ENCODE results near the gene FUT3.
A peak's percentile ranks its signal among the peaks of the same experiment; 100 is the strongest.
"Not testable (repeated sequence)": the region's sequence is repeated elsewhere in the genome, so short reads cannot be mapped to it uniquely, and the experiment has no call there.

FUT3 gene

GRCh38 chr19:5851302-5851701 lies at the start of gene FUT3:
Gene FUT3, minus strand, starts transcription at chr19:5851449.
- no peak for DNase-seq (ENCODE audit: low read depth)

DNA sequence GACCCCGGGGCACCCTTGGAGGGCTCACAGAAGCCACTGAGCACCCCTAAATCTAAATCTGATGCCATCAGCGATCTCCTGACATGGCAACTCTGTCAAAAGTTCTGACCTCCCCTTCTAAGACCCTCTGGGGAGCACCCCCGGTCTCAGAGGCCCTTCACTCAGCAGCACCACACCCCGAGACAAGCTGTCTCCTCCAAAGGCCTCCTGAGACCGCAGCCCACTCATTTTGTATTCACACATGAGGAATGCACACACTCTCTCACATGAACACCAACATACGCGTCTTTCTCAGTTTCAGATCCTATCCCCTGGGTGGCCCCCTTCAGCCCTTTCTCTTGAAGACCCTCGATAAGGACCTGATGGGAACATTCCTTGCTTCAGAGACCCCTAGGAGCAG lies 49.7 kb upstream of the FUT3 start:
- DNase-seq (ENCODE audit: low read depth), result no peak

DNA sequence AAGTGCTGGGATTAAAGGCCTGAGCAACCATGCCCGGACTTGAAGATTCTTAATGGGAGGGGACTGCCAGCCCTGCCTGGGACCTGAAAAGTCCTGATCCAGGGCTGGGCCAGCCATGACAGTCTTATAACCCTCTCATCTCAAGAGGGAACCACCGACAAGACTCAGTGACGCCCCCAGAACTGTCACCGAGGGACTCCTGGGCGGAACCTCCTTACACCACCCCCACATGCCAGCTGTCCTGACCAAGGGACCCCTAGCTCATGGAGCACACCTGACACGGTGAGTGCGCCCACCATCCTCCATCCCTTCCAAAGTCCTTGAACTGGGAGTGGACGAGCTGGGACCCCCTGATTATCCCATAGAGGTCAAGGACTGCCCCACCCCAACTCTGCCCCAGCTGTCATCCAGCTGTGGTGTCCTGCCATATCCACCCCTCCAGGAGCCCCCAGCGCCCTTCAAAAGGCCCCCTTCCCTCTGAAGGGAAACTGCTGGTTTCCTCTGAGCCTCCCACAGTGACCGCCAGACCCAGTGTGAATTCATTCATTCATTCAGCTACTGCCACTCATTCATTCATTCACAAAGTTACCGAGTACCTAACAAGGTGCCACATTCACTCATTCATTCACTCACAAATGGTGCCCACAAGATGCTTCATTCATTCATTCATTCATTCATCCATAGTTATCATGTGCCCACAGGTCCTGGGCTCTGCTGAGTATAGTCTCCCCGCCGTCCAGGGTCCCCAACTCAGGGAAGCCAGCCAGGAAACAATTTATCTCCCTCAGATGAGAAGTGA lies 48.7 kb upstream of the FUT3 start:
- no peak for DNase-seq (ENCODE audit: low read depth)

GRCh38 chr19:5897189-5897969 lies 46.1 kb upstream of the FUT3 start:
- DNase-seq (ENCODE audit: low read depth), result no peak

DNA sequence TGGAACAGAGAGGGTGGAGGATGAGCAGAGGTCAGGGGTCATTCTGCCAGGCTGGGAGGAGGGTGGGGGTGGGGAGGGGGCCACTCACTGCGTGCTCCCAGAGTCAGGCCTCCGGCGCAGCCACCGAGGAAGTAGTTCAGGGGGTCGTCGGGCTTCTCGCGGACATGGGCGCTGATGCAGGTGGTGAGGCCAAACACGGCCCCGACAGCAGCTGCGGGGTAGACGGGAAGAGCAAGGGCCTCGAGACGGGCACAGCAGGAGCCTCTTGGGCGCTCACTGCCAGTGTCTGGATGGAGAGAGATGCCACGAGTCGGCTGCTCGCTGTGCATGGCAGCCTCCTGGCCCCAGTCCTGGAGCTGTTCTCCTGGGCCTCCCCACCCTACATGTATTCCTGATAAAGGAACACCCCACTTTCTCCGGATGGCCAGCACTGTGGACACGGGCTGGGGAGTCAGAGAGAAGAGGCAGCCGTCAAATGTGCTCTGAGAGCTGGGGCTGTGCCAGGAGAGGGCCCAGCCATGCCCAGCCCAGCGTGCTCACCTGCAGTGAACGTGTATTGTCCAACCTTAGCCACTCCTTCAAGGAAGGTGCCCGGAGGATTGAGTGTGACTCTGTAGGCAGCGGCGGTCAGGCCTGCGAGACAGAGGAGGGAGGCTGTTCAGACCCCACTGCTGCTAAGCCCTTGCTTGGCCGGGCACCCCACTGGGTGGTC lies 45.3 kb upstream of the FUT3 start:
- no peak for DNase-seq (ENCODE audit: low read depth)

- no peak for DNase-seq (ENCODE audit: low read depth)
Observed at GRCh38 chr19:5895890-5896289, 44.6 kb upstream of the FUT3 start.

DNA sequence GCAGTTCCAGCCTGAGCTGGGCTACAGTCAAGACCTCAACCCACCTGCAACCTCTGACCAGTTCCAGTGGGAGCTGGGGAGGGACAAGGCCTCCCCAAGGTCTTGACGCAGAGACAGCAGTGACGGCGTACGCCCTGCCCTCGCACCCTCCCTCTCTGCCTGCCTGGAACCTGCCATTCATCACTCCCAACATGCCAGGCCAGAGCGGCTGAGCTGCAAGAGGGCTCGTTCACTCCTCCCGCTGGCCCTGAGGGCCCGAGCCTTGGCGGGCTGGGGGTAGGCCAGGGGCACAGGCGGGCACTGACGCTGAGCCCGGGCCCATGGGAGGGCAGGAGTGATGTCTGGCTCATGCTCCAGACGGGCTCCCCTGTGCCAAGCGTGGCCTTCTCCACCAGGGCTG lies 44.2 kb upstream of the FUT3 start:
- DNase-seq (ENCODE audit: low read depth), result no peak

DNA sequence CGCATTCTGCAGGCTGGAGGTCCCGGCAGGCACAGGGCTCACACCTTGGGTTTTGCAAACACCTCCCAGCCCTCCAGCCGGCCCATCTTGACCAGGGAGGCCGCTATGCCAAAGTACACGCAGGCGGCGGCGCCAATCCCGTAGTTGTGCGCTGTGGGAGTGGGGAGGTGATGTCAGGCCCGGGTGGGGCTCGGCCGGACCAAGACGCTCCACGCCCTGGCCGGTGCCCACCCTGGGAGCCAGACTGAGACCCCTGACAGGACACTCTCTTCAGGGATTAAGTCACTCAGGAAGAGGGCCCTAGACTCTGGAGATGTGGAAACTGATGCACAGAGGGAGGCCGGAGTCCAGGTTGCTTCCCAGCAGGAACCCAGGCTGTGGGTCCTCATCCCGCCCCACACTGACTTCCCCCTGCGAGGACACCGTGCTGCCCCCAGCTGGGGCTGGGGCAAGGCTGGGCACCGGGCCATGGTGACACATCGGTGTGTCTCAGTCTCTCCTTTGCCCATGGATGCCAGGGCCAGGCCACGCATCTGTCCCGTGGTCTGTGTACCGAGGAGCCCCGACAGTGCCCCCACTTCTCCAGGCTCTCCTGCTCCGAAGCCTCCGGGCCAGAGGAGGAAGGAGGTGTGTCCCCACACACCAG lies 43.6 kb upstream of the FUT3 start:
- no peak for DNase-seq (ENCODE audit: low read depth)

DNA sequence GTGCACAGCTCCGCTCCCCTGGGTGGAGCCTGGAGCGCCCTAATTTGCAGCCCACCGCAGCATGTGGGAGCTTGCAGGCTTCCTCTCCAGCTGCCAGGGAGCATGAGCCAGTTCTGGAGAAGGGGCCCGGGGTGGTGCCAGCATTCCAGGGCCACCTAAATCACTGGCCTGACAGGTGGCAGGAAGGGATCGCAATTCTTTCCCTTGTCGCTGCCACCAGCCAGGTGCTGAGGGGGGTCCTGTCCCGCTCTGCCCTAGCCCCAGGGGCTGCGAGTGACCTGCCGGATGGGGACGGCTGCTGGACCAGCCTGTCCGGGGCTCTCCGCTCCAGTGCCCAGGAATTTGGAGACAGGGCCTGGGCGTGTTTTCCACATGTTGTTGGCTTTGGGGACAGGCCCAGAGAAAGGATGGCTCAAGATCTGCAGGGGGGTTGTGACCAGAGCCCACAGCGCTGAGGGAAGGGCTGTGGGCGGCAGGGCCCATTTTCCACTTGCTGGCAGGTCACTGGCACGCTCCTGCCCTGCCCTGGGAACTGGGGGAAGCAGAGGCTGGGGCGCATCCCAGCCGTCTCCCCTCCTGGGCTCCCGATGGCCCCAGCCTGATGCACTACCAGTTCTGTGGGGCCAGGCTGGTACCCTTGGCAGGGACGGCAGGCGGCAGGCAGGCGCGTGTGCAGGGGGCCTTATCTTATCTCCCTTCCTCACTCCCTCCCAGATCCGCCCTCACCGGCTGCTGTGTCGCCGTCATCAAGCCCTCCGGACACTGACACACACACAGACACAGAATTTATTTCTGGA lies 42.9 kb upstream of the FUT3 start:
- no peak for DNase-seq (ENCODE audit: low read depth)

DNA sequence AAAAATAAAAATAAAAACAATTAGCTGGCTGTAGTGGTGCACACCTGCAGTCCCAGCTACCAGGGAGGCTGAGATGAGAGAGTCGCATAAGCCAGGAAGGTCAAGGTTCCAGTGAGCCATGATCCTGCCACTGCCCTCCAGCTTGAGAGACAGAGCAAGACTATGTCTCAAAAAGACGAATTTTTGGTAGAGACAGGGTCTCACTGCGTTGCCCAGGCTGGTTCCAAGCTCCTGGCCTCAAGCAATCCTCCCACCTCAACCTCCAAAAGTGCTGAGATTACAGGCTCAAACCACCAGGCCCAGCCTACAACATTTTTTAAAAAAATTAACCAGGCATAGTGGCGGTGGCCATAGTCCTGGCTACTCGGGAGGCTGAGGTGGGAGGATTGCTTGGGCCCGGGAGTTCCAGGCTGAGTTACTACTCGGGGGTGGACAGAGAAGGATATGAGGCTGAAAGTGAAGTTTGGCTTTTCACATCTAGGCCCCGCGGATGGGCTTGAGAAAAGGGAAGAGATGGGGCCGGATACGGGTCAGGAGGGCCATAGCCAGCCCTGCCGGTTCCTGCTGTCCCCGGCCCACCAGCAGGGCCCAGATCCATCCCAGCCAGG lies 42.2 kb upstream of the FUT3 start:
- DNase-seq (ENCODE audit: low read depth), result no peak

- DNase-seq (ENCODE audit: low read depth), result no peak
Observed at GRCh38 chr19:5892772-5893275, 41.6 kb upstream of the FUT3 start.

DNA sequence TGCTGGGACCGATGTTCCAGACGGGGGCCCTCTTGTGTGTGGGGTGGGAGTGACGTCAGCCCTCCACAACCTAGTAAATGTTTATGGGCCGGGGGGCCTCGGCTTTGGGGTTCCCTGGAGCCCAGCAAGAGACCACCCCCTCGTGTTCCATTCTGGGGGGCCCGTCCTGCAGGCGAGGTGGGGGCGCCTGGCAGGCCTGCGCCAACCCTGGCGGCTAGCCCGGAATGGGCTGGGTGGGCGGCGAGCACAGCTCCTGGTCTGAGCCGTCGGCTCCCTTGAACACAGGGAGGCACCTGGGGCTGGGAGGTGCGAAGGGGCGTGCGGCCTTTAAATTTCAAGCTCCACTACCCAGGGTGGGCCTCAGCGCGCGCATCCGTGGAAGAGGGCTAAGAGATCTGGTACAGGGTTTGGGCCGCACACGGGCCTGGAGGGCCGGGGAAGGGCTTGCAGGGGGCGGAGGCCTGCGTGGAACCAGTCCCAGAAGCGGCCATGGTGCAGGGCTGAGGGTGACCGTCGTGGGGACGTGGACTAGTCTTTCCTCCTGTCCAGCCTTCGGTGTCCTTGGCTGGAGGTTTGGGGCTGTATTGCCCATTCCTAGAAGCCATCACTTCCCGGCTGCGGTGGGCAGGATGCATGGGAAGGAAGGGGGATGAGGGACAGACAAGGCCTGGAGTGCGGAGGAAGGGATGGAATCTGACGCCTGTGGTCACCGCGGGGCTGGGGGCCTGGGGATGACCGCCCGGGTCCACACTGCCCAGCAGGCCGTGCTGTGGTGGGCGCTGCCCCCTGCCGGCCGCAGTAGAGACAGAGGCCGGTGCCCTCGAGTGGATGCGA lies 40.9 kb upstream of the FUT3 start:
- peak; percentile 6 for DNase-seq (ENCODE audit: low read depth)

GRCh38 chr19:5891572-5891937 lies 40.3 kb upstream of the FUT3 start:
- no peak for DNase-seq (ENCODE audit: low read depth)

DNA sequence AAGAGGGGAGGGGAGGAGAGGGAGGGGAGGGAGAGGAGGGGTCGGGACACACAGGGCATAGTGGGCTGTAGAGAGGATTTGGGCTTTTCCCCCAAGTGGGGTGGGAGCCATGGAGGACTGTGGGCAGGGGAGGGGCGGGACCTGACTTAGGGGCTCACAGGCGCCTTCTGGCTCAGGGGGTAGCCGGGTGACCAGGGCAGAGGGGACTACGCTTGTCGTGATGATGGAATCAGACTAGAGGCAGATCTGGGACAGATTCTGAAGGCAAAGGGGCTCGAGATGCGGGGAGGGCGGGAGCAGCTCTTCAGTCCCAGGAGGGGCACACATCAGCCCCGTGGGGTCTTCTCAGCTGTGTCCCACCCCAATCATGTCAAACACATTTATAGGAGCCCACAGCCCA lies 38.9 kb upstream of the FUT3 start:
- no peak for DNase-seq (ENCODE audit: low read depth)

GRCh38 chr19:5889288-5889971 lies 38.2 kb upstream of the FUT3 start:
- no peak for DNase-seq (ENCODE audit: low read depth)

- DNase-seq (ENCODE audit: low read depth), result not testable (repeated sequence)
Observed at GRCh38 chr19:5884065-5884811, 33.0 kb upstream of the FUT3 start.

GRCh38 chr19:5883157-5883873 lies 32.1 kb upstream of the FUT3 start:
- DNase-seq (ENCODE audit: low read depth), result not testable (repeated sequence)

- DNase-seq (ENCODE audit: low read depth), result no peak
Observed at GRCh38 chr19:5882421-5882968, 31.2 kb upstream of the FUT3 start.

Measured in stromal cell of bone marrow (primary cell).